ENCODE measurements around the gene PAAF1.

Gene PAAF1

DNA sequence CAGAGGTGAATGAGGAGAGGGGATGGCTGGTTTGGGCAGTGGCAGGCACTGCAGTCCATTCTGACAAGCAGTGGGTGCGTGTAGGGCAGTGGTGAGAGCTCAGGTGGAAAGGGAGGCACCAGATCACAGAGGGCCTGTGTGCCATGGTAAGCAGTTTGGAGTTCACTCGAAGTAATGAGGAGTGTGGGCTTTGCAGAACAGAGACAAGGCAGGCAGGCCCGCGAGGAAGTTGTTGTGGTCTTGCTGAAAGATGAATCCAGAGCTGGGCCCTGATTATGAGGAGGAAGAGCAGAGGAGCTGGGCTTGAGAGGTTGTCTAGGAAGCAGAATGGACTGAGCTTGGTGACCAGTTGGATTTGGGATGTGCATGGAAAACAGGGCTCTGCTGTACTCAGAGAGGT lies 72.4 kb downstream of the PAAF1 start:
- no peak for DNase-seq

DNA sequence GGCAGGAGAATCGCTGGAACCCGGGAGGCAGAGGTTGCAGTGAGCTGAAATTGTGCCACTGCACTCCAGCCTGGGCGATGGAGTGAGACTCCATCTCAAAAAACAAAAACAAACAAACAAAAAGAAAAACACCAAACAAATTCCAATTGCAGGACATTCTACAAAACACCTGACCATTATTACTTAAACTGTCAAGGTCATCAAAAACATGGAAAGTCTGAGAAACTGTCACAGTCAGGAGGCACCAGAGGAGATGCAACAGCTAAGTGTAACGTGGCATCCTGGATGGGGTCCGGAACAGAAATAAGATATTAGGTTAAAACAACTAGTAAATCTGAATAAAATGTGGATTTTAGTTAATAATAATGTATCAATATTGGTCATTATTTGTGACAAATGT lies 73.1 kb downstream of the PAAF1 start:
- DNase-seq: no peak

DNA sequence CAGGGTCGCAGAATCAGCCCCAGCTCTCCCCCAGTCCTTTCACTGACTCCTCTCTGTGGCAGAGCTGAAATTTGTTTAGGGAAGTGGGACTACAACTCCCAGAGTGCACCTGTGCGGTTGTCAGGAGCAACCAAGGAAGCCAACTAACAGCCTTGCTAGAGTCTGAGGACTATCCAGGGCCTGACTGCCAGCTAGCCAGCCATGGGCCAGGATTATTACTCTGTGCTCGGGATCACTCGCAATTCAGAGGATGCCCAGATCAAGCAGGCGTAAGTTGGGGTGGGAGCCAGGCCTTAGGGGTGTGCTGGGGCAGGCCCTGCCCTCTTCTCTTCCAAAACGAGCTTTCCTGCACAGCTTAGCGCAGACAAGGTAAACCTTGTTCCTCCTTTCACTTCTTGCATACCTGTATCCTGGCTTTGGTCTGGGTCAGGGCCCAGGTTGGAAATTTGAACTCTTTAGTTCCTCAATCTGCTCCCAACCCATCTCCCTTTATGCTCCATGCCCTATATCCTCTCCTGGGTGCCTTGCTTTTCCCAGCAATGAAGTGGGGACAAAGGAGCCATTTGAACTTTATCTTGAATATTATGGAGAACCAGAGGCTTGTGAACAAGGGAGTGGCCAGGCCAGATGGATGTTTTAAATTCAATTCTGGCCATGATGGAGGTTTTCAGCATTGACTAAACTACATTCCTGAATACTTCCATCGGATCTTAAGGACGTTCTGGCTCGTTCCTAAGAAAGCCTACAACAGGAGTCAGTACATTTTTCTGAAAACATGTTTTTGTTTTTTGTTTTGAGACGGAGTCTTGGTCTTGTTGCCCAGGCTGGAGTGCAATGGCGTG lies 74.3 kb downstream of the PAAF1 start, which contains the start of gene DNAJB13:
DNAJB13 (plus strand) TSS at position 158 of the 842 bp plus-strand sequence; CDS start at position 202, 44 bp downstream.
- DNase-seq: peak; percentile 19 to 45

DNA sequence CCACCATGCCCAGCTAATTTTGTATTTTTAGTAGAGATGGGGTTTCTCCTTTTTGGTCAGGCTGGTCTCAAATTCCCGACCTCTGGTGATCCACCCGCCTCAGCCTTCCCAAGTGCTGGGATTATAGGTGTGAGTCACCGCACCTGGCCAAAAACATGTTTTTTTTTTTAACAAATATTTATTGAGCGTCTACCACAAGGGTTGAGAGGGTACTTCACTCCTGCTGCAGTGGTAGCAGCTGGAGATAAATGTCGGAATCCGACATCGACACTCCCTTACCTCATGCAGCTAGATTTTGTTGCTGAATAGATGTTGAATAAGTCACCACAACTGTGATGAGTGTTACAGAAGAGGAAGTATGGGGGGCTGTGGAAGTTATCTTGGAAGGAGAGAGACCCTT lies 75.0 kb downstream of the PAAF1 start:
- no peak for DNase-seq

DNA sequence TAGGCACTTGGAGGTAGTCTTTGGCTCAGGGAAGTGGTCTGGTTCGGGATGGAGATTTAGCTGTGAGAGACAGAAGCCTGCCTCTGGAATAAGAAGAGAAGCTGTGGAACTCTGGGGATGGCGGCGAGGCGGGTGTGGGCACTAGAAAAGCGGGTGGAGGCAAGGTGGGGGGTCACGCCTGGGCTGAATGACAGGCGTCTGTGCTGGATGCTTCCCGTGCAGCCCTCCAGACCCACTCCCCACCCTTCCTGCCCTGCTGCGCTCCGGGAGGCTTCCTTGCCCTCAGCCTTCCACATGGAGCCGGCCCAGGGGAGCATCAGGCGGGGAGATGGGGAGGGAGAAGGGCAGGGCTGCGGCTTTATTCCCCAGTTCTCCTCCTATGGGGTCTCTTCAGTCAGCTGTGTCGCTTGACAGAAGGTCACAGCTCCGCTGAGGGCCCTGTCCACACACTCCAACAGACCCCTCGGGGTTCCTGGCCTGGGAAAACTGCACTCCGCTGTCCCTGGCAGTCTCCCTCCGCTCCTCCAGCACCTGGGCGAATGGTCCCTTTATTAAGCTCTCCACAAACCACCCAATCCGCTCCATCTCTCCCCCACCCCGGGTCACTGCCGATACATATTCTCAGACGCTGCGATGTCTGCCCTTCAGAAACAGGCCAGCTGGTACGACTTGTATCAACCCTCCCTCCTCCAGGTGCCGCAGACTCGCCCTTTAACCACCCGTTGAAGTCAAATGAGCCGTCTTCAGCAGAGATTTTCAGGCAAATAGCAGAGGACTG lies 80.3 kb downstream of the PAAF1 start:
- DNase-seq: no peak

DNA sequence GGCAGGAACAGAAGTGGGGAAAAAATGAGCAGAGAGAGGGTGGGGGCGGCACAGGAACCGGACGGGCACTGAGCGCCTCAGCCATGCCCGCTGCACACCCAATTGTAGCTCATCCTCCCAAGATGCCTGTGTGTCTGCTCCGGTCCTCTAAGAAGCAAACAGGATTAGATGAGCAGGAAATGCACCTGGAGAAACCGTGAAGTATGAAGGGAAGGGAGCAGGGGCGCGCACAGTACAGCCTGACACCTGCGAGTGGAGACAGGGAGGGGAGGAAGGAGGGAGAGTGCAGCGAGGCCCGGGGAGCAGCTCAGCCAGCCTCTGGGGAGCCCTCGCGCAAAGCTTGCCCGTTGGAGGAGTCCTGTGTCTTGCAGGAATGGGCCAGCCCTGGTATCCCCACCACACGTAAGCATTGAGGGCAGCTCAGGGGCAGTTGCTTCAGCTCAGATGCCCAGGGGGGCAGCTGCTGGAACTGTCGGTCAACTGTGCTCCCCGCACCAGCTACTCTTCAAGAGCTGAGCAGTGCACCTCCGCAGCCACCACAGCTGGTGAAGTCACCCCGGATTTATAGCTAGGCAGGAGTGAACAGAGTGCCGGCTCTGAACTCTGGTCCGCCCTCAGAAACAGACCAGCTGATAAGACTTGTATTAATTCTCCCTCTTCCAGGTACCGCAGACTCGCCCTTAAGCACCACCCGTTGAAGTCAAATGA lies 81.0 kb downstream of the PAAF1 start:
- DNase-seq: no peak

DNA sequence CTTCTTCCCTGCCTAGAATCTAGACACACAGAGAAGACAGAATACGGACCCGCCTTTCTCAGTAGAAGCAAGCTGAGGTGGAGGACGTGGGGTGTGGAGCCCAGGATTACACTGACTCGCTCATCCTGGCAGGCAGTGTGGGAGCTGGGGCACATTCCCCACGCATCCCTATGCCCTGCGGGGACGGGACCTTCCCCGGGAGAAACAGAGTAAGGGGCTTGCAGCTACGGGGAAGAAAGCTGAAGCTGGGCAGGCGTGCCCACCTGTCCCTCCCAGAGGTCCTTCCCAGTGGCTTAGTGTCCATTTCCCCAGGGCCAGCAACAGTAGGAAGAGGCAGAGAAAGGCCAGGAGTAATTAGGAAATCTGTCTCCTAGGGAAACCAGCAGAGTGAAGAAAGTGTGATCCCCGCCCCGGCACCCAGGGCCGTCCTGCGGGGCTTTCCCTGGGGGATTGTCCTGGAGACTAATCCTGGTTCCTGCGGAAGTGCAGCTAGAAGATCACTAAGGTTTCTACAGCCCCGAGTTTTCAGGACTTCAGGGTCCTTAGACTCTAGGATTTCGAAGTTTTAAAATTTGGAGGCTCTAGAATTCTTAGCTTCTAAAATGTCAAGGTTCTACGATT lies 81.8 kb downstream of the PAAF1 start:
- DNase-seq: no peak

DNA sequence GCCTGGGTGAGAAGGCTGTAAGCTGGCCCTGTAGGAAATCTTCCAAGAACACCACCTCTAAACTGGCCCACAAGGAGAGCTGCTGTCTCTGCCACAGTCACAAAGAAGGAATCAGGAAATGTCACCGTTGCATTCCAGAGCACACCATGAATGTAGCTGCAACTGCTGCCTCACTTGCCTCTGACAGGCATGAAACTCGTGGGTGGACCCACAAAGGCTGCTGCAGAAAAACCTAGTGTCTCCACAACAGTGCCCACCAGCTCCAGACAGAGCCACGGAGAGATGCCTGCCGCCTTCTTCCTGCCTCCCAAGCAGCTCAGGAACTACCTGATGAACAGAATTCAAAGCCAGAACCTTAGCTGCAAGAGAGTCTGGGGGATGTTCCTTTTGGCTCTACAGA lies 84.5 kb downstream of the PAAF1 start:
- no peak for DNase-seq

DNA sequence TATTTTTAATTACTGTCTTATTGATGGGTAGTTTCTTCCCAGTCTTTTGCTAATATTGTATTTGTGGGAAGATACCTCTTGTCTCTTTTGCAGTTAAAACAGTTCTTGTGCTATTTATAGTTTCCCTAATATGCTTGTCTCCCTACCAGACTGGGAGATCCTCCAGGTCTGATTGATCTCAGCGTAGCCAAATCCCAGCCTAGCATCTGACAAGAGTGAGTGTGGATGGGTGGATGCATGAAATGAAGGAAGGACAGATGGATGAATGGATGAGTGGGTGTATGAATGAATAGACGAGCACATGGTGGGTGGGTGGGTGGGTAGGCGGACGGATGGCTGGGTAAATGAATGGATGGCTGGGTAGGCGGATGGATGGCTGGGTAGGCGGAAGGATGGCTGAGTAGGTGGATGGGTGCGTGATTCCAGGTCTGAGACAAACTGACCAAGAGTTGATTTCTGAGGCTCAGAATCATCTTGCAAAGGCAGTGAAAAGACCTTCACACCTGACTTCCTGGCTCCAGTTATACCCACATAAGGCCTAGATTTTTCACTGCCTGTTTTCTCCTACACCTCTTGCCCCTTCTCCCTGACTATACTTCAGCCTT lies 85.4 kb downstream of the PAAF1 start:
- no peak for DNase-seq

DNA sequence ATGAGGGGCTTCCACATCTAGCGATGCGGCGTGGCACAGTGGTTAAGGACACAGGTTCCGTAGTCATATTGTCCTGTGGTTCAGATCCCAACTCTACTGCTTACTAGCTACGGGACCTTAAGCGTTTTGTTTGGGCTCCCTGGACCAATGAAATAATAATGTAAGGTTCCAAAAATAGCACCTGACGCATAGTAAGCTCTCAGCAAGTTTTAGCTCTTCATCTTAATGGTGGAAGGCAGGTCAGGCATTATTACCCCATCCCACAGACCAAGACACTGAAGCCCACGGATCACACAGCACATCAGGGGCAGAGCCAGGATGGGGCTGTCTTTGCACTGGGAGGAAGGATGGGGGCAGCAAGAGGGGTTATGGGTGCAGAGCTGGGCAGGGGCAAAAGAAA lies 87.1 kb downstream of the PAAF1 start:
- DNase-seq: no peak

DNA sequence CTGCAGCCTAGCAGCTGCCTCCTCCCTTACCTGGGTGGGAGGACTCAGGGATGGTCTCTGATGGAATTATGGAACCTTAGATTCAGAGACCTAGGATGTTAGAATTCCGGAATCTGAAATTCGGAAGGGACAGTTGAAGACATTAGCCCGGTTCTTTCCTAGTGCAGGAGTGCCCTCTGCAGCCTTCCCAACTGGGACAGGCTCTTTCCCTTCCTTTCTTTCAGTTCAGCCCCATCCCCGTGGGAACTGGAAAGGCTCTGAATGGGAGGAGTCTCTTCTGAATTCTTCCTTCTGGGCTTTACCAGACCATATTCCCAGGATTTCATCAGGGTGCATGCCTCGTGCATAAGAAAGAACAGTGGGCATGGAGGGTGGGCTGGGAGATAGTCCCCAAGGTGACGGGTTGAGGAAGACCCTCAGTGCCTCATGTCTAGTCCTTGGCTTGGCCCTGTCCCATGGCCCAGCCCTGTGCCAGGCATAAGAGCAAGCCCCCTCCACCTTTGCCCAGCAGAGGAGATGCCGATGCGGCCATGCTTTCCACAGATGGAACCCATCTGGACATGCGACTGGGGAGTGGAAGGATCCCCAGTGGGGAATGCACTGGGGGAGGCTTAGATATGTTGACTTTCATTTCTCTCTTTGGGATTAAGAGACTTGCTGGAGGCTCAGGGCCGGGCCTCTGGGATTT lies 88.4 kb downstream of the PAAF1 start:
- peak in 1 of 2 donors; percentile 8 for DNase-seq

DNA sequence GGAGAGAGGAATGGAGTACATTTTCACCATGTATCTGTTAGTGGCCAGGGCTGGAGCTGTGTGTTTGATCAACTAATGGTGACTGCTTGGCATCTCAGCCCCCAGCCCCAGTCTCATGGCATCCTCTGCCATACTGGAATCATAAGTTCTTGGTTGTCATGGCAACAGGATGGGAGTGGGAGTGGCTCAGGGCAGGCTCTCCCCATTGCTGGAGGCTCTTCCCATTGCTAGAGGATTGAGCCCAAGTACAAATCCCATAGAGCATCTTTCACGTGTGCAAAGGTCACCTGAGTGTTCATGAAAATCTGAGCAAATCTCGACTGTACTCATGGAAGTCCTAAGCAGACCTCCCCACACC lies 88.9 kb downstream of the PAAF1 start:
- DNase-seq: peak in 1 of 2 donors; percentile 14

DNA sequence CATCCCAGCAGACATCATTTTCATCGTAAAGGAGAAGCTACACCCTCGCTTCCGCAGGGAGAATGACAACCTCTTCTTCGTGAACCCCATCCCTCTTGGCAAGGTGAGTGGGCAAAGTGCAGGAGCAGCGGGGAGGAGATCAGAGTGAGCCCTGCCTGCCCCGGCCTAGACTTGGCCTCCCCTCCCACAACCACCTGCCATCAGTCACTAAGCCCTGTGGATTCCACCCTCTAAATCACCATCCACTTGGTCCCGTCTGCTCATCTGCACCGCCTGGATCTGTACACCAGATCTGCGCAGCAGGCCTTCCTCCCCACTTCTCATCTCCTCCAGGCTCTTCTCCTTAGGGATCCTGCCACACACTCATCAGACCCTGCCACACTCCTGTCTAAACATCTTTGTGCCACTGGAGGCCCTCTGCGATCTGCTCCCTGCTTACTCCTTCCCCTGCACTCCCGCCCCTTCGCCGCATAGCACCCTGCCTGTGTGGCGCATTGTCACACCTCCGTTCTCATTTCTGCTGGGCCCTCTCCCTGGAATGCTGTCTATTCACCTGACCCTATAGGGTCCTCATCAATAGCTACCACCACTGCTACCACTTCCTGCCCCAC lies 91.7 kb downstream of the PAAF1 start:
- DNase-seq: peak in 1 of 2 donors; percentile 30

DNA sequence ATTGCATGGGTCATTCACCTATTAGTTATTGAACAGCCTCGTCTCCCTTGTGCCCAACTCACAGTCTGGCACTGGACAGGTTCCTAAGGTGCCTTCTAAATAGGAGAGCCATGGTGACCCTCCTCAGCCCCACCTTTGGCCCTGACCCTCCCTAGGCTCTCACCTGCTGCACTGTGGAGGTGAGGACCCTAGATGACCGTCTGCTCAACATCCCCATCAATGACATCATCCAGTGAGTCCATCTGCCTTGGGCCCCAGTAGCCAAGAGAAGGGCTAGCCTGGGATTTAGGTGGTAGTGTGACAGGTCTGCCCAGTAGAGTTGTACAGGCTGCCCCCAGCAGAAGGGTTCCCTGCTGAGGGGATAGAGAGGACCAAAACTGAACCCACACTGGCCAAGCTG lies 92.3 kb downstream of the PAAF1 start:
- no peak for DNase-seq

DNA sequence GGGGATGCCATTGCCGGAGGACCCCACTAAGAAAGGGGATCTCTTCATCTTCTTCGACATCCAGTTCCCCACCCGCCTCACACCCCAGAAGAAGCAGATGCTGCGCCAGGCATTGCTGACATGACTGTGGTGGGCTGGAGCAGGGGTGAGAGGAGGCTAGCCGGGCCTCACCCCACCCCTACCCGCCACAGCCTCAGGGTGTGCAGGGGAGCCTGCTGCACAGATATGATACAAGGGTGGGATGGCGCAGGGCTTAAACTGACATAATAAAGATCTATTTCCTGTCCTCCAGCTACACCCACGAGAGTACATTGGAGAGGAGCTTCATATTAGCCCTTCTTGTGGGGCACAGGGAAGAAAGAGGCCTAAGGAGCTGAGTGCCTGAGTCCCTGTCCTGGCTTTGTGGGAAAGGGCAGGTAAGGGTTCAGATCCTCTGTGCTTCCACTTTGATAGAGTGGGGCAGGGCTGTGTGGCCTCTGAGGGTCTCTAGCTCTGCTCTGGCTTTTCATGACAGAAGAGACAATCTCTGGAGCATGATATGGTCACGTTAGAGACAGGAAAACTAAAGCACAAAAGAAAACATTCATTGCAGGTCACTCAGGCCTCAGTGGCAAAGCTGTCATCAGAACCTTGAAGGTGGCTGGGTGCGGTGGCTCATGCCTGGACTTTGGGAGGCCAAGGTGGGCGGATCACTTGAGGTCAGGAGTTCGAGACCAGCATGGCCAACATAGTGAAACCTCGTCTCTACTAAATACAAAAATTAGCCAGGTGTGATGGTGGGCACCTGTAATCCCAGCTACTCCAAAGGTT lies 93.4 kb downstream of the PAAF1 start:
- peak; percentile 51 to 68 for DNase-seq

DNA sequence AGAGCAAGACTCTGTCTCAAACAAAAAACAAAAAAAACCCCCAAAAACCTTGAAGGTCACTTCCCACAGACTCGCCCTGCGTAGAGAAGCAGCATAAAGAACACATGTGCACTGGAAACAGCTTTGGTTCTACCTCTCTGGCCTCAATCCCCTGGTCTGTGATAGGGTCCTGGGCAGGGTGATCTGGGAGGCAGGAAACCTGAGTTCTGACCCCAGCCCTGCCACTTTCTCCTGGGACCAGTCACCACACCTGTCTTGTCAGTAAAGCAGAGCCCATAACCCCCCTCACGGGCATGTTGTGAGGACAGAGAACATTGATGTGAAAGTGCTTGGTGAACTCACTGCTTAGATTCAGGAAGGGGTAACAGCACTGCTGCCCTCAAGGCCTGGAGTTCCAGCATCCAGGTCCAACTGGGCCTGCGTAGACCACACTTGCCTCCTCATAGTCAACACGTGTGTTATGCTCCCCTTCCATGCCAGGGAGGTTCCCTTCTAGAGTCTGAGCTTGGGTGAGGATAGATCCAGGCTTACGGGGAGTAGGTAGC lies 94.4 kb downstream of the PAAF1 start:
- DNase-seq: peak; percentile 53 to 58

DNA sequence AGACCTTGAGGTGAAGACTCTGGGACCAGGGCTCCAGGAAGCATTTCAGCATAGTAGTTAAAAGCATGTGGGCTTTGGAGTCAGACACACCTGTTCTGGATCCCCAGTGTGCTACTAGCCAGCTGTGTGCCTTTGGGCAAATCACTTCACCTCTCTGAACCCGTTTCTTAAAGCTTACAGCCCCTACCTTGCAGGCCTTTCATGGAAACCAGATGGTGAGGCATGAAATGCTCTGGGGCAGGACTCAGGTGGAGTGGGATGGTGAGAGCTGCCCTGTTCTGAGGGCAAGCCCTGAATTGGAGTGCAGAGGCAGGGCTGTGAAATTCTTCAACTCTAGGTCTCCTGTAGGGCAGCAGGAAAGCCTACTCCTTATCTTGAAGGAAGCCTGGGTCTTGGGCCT lies 95.4 kb downstream of the PAAF1 start:
- peak in 1 of 2 donors; percentile 39 for DNase-seq

DNA sequence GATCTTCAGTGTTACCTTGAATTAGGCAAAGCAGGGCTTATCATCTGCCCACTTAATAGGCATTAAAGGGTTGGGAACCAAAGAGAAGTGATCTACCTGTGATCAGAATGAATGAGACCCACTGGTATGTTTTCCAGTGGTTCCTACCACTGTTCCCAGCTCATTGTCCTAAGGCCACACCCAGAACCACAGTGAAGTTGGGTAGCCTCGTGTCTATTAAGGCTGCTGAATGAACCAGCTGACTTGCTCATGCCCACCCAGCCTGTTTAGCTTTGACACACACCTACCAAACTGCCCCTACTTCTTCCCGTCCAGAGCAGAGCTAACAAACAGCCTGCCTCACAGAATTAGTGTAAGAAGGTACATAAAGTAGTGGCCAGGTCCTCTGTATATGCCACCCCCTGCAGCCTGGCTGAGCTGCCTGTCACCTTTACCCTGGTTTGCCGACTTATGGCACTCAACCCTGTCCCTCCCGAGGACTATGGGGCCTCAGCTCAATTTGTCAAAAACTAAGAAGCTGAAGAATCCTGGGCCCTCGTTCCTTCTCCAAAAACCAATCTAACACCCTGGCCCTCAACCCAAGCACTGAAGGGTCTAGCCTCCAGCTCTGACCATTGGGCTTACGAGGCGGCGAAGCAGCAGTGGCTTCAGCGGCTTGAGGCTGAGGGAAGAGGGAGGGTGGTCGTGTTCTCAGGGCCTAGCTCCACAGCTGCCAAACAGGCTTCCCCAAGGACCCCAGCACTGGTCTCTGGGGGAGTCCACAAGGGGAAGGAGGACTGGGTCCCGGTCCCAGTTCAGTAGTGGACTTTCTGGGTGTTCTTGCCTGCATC lies 96.0 kb downstream of the PAAF1 start:
- no peak for DNase-seq

Data from CD4-positive, alpha-beta T cell treated with Interleukin-4 for 1 hour (primary cell).